Measurements from ENCODE around the gene IRF4. TPM values are rescaled to one million over a fixed set of nuclear protein-coding genes. Genes with fewer than 3 reads are reported as not detected.

The IRF4 gene
- total RNA-seq, 1 donor from 2014 or later, result 0.11 TPM

DNA sequence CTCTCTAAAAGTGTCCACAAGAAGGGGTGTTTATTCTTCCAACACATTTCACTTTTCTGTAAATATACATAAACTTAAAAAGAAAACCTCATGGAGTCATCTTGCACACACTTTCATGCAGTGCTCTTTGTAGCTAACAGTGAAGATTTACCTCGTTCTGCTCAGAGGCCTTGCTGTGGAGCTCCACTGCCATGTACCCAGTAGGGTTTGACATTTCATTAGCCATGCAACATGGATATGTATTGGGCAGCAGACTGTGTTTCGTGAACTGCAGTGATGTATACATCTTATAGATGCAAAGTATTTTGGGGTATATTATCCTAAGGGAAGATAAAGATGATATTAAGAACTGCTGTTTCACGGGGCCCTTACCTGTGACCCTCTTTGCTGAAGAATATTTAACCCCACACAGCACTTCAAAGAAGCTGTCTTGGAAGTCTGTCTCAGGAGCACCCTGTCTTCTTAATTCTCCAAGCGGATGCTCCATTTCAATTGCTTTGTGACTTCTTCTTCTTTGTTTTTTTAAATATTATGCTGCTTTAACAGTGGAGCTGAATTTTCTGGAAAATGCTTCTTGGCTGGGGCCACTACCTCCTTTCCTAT lies 17.9 kb downstream of the IRF4 start:
- Histone ChIP-seq H3K4me2 (no peak overlapping the region), H3K27ac (no peak overlapping the region), H3F3A (ENCODE audit: low read depth) (no peaks in the 10 kb centered on the region), H3K27me3 (no peaks in the 10 kb centered on the region), H3K9ac (no peak overlapping the region), H3K36me3 (no peaks in the 10 kb centered on the region), H3K9me3 (ENCODE audit: low read depth) (no peaks in the 10 kb centered on the region), H4K20me1 (ENCODE audit: low read depth) (no peaks in the 10 kb centered on the region), H3K79me2 (ENCODE audit: low read depth) (no peaks in the 10 kb centered on the region), H3K4me3 (no peak overlapping the region), H3K4me1 (no peaks in the 10 kb centered on the region), H2AFZ (replicated peaks) (no peak overlapping the region)
- peaks cover 2% of the 10 kb centered on the region for H3K36me3 Mint-ChIP-seq
- no peak overlapping the region for H3K4me3 Mint-ChIP-seq
- TF ChIP-seq, protein P1, sequence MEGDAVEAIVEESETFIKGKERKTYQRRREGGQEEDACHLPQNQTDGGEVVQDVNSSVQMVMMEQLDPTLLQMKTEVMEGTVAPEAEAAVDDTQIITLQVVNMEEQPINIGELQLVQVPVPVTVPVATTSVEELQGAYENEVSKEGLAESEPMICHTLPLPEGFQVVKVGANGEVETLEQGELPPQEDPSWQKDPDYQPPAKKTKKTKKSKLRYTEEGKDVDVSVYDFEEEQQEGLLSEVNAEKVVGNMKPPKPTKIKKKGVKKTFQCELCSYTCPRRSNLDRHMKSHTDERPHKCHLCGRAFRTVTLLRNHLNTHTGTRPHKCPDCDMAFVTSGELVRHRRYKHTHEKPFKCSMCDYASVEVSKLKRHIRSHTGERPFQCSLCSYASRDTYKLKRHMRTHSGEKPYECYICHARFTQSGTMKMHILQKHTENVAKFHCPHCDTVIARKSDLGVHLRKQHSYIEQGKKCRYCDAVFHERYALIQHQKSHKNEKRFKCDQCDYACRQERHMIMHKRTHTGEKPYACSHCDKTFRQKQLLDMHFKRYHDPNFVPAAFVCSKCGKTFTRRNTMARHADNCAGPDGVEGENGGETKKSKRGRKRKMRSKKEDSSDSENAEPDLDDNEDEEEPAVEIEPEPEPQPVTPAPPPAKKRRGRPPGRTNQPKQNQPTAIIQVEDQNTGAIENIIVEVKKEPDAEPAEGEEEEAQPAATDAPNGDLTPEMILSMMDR (IDR thresholded peaks at IDR 0.05), result no peak
- no peak for TF ChIP-seq EZH2phosphoT487 (IDR thresholded peaks at IDR 0.05)
- no peak for TF ChIP-seq EZH2 (IDR thresholded peaks at IDR 0.05)
- H3K27me3 Mint-ChIP-seq (ENCODE audit: insufficient read depth, low read depth), result peaks cover under 1% of the 10 kb centered on the region
- no peak overlapping the region for H3K27ac Mint-ChIP-seq
- no peak for DNase-seq (ENCODE audit: low spot score)
- H3K9me3 Mint-ChIP-seq, result peaks cover 4% of the 10 kb centered on the region
- peaks cover 8% of the 10 kb centered on the region for H3K4me1 Mint-ChIP-seq

DNA sequence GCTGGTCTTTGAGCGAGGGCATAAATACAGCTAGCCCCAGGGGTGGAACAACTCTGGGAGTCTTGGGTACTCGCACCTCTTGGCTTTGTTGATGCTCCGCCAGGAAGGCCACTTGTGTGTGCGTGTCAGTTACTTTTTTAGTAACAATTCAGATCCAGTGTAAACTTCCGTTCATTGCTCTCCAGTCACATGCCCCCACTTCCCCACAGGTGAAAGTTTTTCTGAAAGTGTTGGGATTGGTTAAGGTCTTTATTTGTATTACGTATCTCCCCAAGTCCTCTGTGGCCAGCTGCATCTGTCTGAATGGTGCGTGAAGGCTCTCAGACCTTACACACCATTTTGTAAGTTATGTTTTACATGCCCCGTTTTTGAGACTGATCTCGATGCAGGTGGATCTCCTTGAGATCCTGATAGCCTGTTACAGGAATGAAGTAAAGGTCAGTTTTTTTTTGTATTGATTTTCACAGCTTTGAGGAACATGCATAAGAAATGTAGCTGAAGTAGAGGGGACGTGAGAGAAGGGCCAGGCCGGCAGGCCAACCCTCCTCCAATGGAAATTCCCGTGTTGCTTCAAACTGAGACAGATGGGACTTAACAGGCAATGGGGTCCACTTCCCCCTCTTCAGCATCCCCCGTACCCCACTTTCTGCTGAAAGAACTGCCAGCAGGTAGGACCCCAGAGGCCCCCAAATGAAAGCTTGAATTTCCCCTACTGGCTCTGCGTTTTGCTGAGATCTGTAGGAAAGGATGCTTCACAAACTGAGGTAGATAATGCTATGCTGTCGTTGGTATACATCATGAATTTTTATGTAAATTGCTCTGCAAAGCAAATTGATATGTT lies 19.2 kb downstream of the IRF4 start:
- no peak overlapping the region for H3K9ac ChIP-seq
- Mint-ChIP-seq H3K36me3 (peaks cover 2% of the 10 kb centered on the region), H3K27ac (no peak overlapping the region), H3K9me3 (peaks cover 7% of the 10 kb centered on the region), H3K4me1 (peaks cover 8% of the 10 kb centered on the region), H3K4me3 (no peak overlapping the region), H3K27me3 (ENCODE audit: insufficient read depth, low read depth) (peaks cover 2% of the 10 kb centered on the region)
- no peaks in the 10 kb centered on the region for H3K79me2 ChIP-seq (ENCODE audit: low read depth)
- H3K4me2 ChIP-seq, result no peak overlapping the region
- H2AFZ ChIP-seq (replicated peaks), result no peak overlapping the region
- H3K4me1 ChIP-seq, result no peaks in the 10 kb centered on the region
- no peak for DNase-seq (ENCODE audit: low spot score)
- H3K27ac ChIP-seq, result no peak overlapping the region
- H3K9me3 ChIP-seq (ENCODE audit: low read depth), result no peaks in the 10 kb centered on the region
- no peaks in the 10 kb centered on the region for H3K36me3 ChIP-seq
- no peak overlapping the region for H3K4me3 ChIP-seq
- H3K27me3 ChIP-seq, result no peaks in the 10 kb centered on the region
- TF ChIP-seq, protein P1 (IDR thresholded peaks at IDR 0.05), result no peak
- no peak for TF ChIP-seq EZH2 (IDR thresholded peaks at IDR 0.05)
- TF ChIP-seq EZH2phosphoT487 (IDR thresholded peaks at IDR 0.05), result no peak
- H3F3A ChIP-seq (ENCODE audit: low read depth), result no peaks in the 10 kb centered on the region
- no peaks in the 10 kb centered on the region for H4K20me1 ChIP-seq (ENCODE audit: low read depth)

- peaks cover 8% of the 10 kb centered on the region for H3K4me1 Mint-ChIP-seq
- no peak overlapping the region for H2AFZ ChIP-seq (replicated peaks)
Measured at GRCh38 chr6:411402-412145, 20.0 kb downstream of the IRF4 start.

More at GRCh38 chr6:411402-412145, 20.0 kb downstream of the IRF4 start:
- Mint-ChIP-seq H3K27ac (no peak overlapping the region), H3K27me3 (ENCODE audit: insufficient read depth, low read depth) (peaks cover 2% of the 10 kb centered on the region), H3K9me3 (peaks cover 4% of the 10 kb centered on the region), H3K4me3 (no peak overlapping the region), H3K36me3 (no peaks in the 10 kb centered on the region)
- no peaks in the 10 kb centered on the region for H3K9me3 ChIP-seq (ENCODE audit: low read depth)
- no peak overlapping the region for H3K27ac ChIP-seq
- no peak overlapping the region for H3K4me2 ChIP-seq
- no peak overlapping the region for H3K9ac ChIP-seq
- H3K4me1 ChIP-seq, result no peaks in the 10 kb centered on the region
- no peak overlapping the region for H3K4me3 ChIP-seq
- H4K20me1 ChIP-seq (ENCODE audit: low read depth), result no peaks in the 10 kb centered on the region
- DNase-seq (ENCODE audit: low spot score), result no peak
- no peaks in the 10 kb centered on the region for H3K27me3 ChIP-seq
- H3K79me2 ChIP-seq (ENCODE audit: low read depth), result no peaks in the 10 kb centered on the region
- H3K36me3 ChIP-seq, result no peaks in the 10 kb centered on the region
- H3F3A ChIP-seq (ENCODE audit: low read depth), result no peaks in the 10 kb centered on the region
- TF ChIP-seq EZH2 (IDR thresholded peaks at IDR 0.05), result no peak
- TF ChIP-seq, protein P1 (IDR thresholded peaks at IDR 0.05), result no peak
- no peak for TF ChIP-seq EZH2phosphoT487 (IDR thresholded peaks at IDR 0.05)
